Right hindlimb (tissue), 1 donor: ENCODE results near the gene FBXO30.

Experiments
- DNase-seq: peaks from one replicate; pipeline ENCODE4 v3.0.0-alpha.2; 2018

The FBXO30 gene, protein sequence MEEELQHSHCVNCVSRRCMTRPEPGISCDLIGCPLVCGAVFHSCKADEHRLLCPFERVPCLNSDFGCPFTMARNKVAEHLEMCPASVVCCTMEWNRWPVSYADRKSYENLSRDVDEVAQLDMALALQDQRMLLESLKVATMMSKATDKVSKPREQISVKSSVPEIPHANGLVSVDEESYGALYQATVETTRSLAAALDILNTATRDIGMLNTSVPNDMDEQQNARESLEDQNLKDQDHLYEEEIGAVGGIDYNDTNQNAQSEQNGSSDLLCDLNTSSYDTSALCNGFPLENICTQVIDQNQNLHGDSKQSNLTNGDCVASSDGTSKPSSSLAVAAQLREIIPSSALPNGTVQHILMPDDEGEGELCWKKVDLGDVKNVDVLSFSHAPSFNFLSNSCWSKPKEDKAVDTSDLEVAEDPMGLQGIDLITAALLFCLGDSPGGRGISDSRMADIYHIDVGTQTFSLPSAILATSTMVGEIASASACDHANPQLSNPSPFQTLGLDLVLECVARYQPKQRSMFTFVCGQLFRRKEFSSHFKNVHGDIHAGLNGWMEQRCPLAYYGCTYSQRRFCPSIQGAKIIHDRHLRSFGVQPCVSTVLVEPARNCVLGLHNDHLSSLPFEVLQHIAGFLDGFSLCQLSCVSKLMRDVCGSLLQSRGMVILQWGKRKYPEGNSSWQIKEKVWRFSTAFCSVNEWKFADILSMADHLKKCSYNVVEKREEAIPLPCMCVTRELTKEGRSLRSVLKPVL

DNA sequence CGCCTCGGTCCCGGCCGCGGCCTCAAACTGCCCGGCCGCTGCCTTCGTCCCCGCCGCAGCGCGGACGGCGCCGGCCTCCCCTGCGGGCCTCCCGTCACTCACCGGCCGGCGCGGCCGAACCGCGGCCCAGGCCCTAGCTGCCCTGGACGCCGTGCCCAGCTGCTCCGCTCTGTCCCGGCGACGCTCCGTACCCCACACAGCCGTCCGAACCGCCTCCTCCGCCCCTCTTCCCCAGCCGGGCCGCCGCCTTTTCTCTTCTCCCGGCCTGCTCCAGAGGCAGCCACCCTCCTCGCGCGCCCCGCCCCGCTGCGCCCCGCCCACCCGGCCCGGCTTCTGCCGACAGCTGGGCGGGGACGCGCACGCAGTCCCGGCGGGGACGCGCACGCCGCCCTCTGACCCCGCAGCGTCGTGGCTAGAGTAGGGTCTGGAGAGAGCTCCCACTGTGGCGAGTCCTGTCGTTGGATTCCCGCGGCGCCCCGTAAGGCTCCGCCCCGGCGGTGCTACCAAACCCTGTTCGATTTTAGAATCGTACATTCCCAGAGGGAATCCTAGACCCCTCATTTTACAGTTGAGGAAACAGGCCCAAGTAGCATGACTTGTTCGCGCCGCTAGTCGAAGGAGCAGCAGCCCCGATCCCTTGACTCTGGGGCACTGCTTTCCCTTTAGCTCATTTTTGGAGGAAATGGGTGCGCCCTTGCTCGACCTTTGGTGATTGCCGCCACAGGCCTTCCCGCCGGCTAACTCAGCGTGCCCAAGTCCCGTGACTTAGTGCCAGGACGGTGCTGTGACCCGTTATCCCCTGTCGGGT, at the start of gene FBXO30:
TSS of gene FBXO30 (minus strand) at position 295 of the 808 bp plus-strand sequence. CDS start 8,390 bp downstream, outside the sequence.
- peak; percentile 97 for DNase-seq

GRCh38 chr6:145863988-145864616, 49.5 kb upstream of the FBXO30 start:
- no peak for DNase-seq

DNA sequence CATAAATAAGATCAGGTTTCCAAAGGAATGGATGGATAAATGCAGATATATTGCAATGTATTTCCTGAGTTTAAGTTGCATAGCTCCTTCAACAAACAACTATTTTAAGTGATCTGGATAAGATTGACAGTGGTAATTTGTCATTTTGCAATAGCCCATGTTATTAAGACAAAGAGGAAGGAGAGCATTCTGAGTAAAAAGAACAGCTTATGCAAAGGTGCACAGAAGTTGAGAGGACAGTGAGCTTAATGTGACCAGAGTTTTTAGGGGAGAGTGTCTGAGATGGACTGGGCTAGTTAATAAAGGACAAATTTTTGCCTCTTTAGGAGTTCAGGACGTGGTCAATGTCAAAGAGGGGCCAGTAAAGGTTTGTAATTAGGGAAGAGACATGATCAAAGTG, 48.8 kb upstream of the FBXO30 start:
- no peak for DNase-seq

DNA sequence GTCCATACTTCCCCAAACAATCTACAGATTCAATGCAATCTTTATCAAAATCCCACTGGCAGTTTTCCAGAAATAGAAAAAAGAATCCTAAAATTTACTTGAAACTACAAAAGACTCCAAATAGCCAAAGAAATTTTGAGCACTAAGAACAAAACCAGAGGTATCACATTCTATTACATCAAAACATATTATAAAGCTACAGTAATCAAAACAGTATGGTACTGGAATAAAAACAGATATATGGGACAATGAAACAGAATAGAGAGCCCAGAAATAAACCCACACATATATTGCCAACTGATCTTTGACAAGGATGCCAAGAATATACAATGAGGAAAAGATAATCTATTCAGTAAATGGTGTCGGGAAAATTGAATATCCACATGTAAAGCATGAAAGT, 46.0 kb upstream of the FBXO30 start:
- DNase-seq: no peak

- DNase-seq: no peak
Observed at GRCh38 chr6:145850671-145851070, 36.1 kb upstream of the FBXO30 start.

GRCh38 chr6:145848541-145848940, 33.9 kb upstream of the FBXO30 start:
- no peak for DNase-seq

- no peak for DNase-seq
Observed at GRCh38 chr6:145845557-145845956, 31.0 kb upstream of the FBXO30 start.

DNA sequence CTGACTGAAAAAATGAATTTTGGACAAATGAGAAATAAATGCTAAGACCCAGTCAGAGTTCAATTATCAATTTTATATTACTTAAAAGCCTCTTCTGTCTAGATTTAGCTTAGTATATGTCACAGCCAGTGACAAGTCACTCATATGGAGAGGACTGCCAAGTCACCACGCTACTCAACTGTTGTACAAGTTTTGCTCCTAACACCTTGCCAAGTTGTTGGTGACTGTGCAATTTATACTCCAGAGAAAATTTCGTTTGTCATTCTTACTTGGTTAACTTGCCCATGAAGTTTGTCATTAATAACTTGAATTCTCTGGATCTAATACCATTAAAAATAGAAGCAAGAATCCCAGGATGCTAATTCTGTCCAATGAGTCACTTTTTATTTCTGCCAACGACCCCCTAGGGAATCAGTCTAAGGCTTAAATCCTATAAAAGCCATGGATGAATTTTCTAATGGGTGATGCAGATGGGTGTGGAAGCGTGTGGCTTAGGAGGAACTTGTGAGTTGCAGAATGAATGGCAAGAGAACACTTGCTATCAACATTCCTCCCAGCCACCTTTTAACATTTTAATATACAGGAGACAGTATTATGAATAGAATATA, 30.4 kb upstream of the FBXO30 start:
- DNase-seq: no peak

GRCh38 chr6:145842693-145843546, 28.3 kb upstream of the FBXO30 start:
- no peak for DNase-seq

DNA sequence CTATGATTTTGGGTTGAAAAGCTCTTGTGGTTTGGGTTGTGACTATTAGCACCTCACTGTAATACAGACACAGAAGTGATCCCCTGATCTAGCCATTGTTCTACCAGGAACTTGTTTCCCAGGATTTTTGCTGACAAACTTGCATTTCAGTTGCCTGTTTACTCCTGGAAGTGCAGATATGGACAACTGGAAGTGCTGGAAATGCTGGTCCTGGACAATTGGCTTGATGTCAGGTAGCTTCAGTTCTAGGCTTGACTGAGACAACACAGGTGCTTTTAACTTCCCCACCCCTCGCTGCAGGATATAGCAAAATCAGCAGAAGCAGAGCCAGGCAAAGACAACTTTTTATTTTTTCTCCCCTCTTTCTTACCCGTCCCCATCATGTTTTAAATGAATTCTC, 27.1 kb upstream of the FBXO30 start:
- DNase-seq: no peak

DNA sequence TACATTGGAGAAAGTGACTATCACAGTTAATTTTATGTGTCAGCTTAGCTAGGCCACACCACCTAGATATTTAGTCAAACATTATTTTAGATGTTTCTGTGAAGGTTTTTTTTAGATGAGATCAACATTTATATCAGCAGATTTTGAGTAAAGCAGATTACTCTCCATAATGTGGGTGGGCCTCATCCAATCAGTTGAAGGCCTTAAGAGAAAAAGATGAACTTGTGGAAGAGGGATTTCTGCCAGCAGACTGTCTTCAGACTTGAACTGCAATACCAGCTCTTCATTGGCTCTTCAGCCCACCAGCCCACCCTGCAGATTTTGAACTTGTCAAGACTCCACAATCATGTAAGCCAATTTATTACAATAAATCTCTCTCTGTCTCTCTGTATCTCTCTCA, 25.1 kb upstream of the FBXO30 start:
- DNase-seq: no peak

DNA sequence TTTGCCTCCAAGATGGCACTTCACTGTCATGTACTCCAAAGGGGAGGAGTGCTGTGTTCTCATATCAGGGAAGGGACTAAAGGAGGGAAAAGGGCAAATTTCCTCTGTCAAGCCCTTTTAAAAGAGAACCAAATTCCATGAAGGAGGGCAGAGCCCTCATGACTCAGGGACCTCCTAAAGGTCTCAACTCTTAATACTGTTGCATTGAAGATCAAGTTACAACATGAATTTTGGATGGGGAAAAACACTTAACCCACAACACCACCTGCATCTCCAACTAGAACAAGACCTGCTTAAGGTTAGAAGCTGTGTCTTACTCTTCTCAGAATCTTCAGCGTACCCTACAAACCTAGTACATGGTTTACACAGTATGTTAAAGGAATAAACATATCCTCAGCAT, 23.7 kb upstream of the FBXO30 start:
- no peak for DNase-seq

DNA sequence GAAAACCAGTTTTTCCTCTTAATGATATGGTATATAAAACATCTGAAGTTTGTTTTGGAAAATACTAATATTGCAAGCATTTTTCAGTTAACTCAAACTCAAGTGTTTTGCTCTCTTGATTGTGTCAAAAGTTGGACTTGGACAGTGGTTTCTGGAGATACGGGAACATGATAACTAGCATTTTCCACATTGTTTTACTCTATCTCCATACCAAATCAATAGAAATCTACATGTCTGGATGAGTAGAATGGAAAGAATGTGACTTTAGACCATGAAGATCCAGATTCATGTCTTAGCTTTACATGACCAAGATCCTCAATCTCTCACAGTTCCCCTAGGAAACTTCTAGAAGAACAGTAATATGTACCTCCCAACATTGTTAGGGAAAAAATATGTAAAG, 22.2 kb upstream of the FBXO30 start:
- DNase-seq: no peak

GRCh38 chr6:145836170-145836569, 21.6 kb upstream of the FBXO30 start:
- no peak for DNase-seq

GRCh38 chr6:145830612-145831011, 16.0 kb upstream of the FBXO30 start:
- no peak for DNase-seq

DNA sequence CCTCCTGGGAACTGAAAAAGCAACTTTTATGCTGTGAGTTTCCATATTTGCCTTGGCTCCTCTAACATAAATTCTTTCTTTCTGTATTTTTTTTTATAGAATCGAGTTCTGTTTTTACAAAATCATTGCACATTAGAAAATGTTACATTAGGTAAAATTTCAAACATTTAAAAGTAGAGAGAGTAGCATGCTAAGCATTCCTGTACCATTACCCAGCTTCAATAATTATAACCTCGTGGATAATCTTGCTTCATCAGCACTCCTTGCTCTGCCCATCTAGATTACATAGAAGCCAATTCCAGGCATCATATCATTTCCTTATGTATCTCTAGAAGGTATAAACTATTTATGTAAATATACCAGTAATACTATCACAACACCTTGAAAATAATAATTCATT, 15.4 kb upstream of the FBXO30 start:
- no peak for DNase-seq

DNA sequence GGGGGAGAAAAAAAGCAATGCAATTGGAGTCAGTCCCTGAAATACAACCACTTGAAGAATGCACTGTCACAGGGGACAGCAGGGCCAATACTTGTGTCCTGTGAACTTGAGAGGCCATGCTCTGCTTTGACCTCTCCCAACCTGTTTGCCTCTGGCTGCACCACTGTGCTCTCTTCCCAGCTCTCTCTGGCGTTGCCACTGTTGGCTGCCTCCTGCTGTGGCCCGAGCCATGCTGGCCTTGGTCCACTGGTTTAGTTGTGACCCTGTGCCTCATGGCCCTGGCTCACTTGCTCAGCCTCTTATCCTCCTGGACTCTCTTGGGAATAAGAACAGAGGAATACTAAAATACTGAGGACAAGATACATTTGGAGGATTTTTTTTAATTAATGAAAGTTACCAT, 14.5 kb upstream of the FBXO30 start:
- no peak for DNase-seq

- DNase-seq: no peak
Observed at GRCh38 chr6:145824344-145824743, 9.7 kb upstream of the FBXO30 start.

DNA sequence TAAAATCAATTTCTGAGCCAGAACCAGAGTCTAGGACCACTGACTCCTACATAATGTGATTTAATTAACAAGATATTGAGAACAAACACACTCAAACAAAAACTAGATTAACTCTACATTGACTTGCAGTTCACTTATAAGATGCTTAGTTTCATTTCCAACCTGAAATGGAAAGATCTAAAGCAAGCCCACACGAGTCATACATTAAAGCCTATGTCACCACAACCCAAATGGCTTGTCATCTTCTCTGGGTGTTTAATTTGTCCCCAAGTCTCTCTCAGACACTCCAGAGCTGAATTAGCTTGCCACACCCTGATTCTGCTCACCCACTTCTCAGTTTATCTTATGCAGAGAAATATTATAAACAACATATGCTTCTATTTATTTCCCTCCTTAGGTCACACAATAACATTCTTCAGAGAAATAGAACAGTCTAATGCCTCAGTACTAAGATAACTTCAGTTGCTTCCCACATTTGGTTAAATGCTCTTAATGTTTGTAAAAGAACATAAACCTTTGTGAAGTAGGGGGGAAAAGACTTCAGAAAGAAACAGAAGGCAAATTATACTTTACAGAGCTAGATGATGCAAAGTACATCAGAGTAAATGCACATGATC, 8.8 kb upstream of the FBXO30 start:
- no peak for DNase-seq

DNA sequence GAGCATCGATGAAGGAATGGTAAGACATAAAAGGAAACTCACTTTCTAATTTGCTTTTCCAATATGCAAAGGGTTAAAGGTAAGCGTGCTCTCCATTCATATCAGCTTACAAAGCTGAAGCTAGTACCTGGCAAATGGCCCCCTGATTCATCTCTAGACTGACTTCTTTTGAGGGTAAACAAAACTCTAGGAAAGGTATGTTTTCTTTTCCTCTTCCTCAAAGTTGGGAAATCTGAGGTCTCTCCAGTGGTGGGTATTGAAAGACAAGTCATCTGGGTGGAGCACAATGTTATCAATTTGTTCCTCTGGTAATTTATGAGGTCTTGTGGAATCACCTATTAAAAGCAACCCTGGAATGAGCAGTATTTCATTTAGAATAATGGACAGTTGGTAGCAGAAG, 7.9 kb upstream of the FBXO30 start:
- DNase-seq: no peak

DNA sequence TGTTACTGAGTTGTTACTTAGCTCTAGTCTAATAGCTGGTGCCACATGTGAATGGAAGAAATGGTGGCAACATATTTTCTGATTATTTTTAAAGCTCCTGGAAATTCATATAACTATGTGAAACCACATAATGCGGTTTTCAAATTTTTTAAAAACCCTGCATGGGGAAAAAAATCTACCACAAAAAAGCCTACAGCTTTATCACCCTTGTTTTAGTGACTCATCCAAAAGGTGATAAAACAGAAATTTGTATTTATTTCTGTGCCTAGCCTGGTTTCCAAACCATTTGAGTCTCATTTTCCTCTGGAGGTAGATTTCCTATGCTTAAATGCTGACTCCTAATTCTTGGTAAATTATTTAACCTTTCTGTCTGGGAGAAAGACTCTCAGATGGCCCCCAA, 5.4 kb upstream of the FBXO30 start:
- no peak for DNase-seq
